ENCODE data around the gene DIP2A. TPM values are rescaled to one million over a fixed set of nuclear protein-coding genes. Genes with fewer than 3 reads are reported as not detected.

Gene DIP2A
- total and polyA plus RNA-seq, 2 of the 13 experiments (the other 11 are each of a cell fraction or from before 2014, with no cell fraction given) = 18.5 to 37.6 TPM

GRCh38 chr21:46527801-46528200, 69.1 kb downstream of the DIP2A start (continued):
- TF ChIP-seq CEBPB (IDR thresholded peaks at IDR 0.05; ENCODE audit: borderline replicate concordance, low read depth, low read length) = no peak
- no peak for TF ChIP-seq SAP130 (CRISPR knock-in tag; IDR thresholded peaks at IDR 0.05; ENCODE audit: low read depth)
- TF ChIP-seq ZNF143 (CRISPR knock-in tag; IDR thresholded peaks at IDR 0.05) = no peak

DNA sequence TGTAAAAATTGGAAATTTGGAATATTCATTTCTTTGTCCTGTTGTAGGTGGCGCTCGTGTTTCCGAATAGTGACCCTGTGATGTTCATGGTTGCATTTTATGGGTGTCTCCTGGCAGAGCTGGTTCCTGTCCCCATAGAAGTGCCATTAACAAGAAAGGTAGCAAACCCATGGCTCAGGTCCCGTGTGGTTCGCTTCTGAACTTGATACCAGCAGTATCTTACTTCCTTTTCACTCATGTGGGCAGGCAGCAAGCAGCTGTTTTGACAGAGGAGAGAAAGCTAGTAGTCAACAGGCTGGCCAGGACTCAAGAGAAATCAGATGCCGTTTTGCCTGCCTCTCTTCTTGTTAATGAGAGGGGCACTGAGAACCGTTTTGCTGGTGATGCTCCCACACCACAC, 73.4 kb downstream of the DIP2A start:
- POLR2A ChIA-PET = no interaction called here
- Histone ChIP-seq H3K9me3 (ENCODE audit: low read length) (no peaks in the 10 kb centered on the region), H3K27me3 (ENCODE audit: control insufficient read depth in 1 of 2, insufficient read depth in 2 of 2, low read length in 2 of 2) (no peaks in the 10 kb centered on the region), H4K20me1 (ENCODE audit: insufficient read depth, low read length) (no peaks in the 10 kb centered on the region), H3K4me1 (ENCODE audit: insufficient read depth, low read length) (no peaks in the 10 kb centered on the region), H3K4me3 (replicated peaks in 1 of 3; ENCODE audit: insufficient read depth in 1 of 3, low read depth in 2 of 3, low read length in 3 of 3) (no peak overlapping the region), H2AFZ (ENCODE audit: low read length) (no peak overlapping the region), H3K9ac (ENCODE audit: insufficient read depth, low read depth, low read length) (no peak overlapping the region), H3K4me2 (ENCODE audit: low read depth, low read length) (no peak overlapping the region), H3K27ac (ENCODE audit: extremely low read length, insufficient read depth, low read length) (no peak overlapping the region), H3K36me3 (replicated peaks in 1 of 2; ENCODE audit: control insufficient read depth in 1 of 2, insufficient read depth in 2 of 2, low read length in 2 of 2) (peaks cover 18 to 55% of the 10 kb centered on the region in 2 experiments), H3K79me2 (ENCODE audit: insufficient read depth, low read length) (no peaks in the 10 kb centered on the region)
- intact Hi-C loops (cut with micrococcal nuclease; ENCODE audit: unreplicated experiment) = no loop called here
- no TSS peak for BruUV-seq (replicated peaks)
- no peak for TF ChIP-seq ZNF75D (CRISPR knock-in tag; IDR thresholded peaks at IDR 0.05; ENCODE audit: borderline replicate concordance)
- in situ Hi-C loops (cut with HindIII; ENCODE audit: extremely low pct_ligation_motif_present, low pct_unique_long_range_greater_than_20kb) = no loop called here
- CTCF ChIA-PET (ENCODE audit: low intra/inter-chr PET ratio, low total read pairs) = no interaction called here
- WGBS (ENCODE audit: low lambda C conversion rate) = 96% methylated on average over 7 of the region's 7 CpGs
- ATAC-seq (no peak), FAIRE-seq (no peak), DNase-seq (ENCODE audit: low spot score) (no peak)

GRCh38 chr21:46537026-46537425, 78.3 kb downstream of the DIP2A start:
- H3K4me3 ChIP-seq (replicated peaks in 1 of 3; ENCODE audit: insufficient read depth in 1 of 3, low read depth in 2 of 3, low read length in 3 of 3) = no peak overlapping the region
- no peaks in the 10 kb centered on the region for H3K79me2 ChIP-seq (ENCODE audit: insufficient read depth, low read length)
- no peaks in the 10 kb centered on the region for H4K20me1 ChIP-seq (ENCODE audit: insufficient read depth, low read length)
- H3K27ac ChIP-seq (ENCODE audit: extremely low read length, insufficient read depth, low read length) = no peak overlapping the region
- POLR2A ChIA-PET = no interaction called here
- H3K27me3 ChIP-seq (ENCODE audit: control insufficient read depth in 1 of 2, insufficient read depth in 2 of 2, low read length in 2 of 2) = no peaks in the 10 kb centered on the region
- H3K9ac ChIP-seq (ENCODE audit: insufficient read depth, low read depth, low read length) = no peak overlapping the region
- 91% methylated on average over 6 of the region's 6 CpGs for WGBS (ENCODE audit: low lambda C conversion rate)
- no peak overlapping the region for H3K4me2 ChIP-seq (ENCODE audit: low read depth, low read length)
- no peak for FAIRE-seq
- no TSS peak for BruUV-seq (replicated peaks)
- H3K9me3 ChIP-seq (ENCODE audit: low read length) = no peaks in the 10 kb centered on the region
- CTCF ChIA-PET (ENCODE audit: low intra/inter-chr PET ratio, low total read pairs) = no interaction called here
- in situ Hi-C loops (cut with HindIII; ENCODE audit: extremely low pct_ligation_motif_present, low pct_unique_long_range_greater_than_20kb) = no loop called here
- no peak for DNase-seq (ENCODE audit: low spot score)
- H3K4me1 ChIP-seq (ENCODE audit: insufficient read depth, low read length) = no peaks in the 10 kb centered on the region
- intact Hi-C loops (cut with micrococcal nuclease; ENCODE audit: unreplicated experiment) = no loop called here
- peaks cover 30 to 81% of the 10 kb centered on the region in 2 experiments for H3K36me3 ChIP-seq (replicated peaks in 1 of 2; ENCODE audit: control insufficient read depth in 1 of 2, insufficient read depth in 2 of 2, low read length in 2 of 2)
- no peak for ATAC-seq
- no peak overlapping the region for H2AFZ ChIP-seq (ENCODE audit: low read length)
- TF ChIP-seq, protein P1, sequence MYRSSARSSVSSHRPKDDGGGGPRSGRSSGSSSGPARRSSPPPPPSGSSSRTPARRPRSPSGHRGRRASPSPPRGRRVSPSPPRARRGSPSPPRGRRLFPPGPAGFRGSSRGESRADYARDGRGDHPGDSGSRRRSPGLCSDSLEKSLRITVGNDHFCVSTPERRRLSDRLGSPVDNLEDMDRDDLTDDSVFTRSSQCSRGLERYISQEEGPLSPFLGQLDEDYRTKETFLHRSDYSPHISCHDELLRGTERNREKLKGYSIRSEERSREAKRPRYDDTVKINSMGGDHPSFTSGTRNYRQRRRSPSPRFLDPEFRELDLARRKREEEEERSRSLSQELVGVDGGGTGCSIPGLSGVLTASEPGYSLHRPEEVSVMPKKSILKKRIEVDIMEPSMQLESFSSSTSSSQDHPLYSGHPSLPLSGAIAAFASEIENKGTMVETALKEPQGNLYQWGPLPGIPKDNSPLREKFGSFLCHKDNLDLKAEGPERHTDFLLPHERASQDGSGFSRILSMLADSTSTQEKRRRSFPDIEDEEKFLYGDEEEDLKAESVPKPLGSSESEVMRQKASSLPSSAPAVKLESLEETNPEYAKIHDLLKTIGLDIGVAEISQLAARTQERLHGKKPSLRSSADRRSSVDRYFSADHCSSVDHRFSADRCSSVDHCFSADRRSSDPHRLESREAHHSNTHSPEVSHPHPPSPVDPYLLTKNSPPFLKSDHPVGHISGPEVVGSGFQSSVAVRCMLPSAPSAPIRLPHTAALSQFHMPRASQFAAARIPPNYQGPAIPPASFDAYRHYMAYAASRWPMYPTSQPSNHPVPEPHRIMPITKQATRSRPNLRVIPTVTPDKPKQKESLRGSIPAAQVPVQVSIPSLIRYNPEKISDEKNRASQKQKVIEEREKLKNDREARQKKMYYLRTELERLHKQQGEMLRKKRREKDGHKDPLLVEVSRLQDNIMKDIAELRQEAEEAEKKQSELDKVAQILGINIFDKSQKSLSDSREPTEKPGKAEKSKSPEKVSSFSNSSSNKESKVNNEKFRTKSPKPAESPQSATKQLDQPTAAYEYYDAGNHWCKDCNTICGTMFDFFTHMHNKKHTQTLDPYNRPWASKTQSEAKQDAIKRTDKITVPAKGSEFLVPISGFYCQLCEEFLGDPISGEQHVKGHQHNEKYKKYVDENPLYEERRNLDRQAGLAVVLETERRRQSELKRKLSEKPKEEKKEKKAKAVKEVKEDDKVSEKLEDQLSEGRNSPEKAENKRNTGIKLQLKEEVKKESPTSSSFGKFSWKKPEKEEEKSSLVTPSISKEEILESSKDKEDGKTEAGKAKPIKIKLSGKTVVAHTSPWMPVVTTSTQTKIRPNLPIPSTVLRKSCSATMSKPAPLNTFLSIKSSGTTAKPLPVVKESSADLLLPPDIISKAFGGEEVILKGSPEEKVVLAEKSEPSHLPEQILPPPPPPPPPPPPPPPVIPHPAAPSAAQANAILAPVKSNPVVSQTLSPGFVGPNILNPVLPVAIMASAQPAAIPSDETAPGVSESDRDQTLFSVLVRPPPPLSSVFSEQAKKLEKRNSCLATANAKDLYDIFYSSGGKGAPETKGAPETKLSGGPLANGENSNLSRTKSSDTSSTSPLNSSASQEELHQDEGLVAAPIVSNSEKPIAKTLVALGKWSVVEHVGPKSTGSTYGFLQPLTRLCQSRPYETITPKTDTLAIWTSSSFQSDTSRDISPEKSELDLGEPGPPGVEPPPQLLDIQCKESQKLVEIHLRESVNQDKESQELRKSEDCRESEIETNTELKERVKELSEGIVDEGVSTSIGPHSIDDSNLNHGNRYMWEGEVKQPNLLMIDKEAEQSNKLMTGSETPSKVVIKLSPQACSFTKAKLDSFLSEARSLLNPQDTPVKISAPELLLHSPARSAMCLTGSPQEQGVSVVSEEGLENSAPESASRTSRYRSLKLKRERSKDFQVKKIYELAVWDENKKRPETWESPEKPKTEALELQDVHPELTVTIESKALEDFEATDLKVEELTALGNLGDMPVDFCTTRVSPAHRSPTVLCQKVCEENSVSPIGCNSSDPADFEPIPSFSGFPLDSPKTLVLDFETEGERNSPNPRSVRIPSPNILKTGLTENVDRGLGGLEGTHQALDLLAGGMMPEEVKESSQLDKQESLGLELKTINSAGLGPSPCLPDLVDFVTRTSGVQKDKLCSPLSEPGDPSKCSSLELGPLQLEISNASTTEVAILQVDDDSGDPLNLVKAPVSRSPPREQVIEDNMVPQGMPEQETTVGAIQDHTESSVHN (CRISPR knock-in tag; IDR thresholded peaks at IDR 0.05) = no peak
- TF ChIP-seq SMARCE1 (IDR thresholded peaks at IDR 0.05; ENCODE audit: borderline replicate concordance) (no peak), FOXP4 (CRISPR knock-in tag; IDR thresholded peaks at IDR 0.05) (no peak)

Measured in HepG2 (cell line).